Uterus (tissue), 2 donors: ENCODE measurements around the gene UBR1.

Experiments used
- POLR2A ChIP-seq, 2 donors: fragments of 450-650 bp; IDR thresholded peaks; one replicate each; pipeline ENCODE4 v1.6.1; 2016; ENCODE audit warnings: antibody characterized with exemption in 2 of 2, mild to moderate bottlenecking in 1 of 2, moderate library complexity in 1 of 2
- TF ChIP-seq, protein P1 (sequence below), 4 experiments: fragments of 200-600 bp in 2 of 4; fragments of 450-650 bp in 2 of 4; sonication (generic) in 2 of 4; IDR thresholded peaks; one replicate each; pipeline ENCODE4 v1.5.1; 2016 to 2019; ENCODE audit warnings: antibody characterized with exemption in 4 of 4, mild to moderate bottlenecking in 2 of 4, moderate library complexity in 1 of 4

- TF ChIP-seq, protein P1, sequence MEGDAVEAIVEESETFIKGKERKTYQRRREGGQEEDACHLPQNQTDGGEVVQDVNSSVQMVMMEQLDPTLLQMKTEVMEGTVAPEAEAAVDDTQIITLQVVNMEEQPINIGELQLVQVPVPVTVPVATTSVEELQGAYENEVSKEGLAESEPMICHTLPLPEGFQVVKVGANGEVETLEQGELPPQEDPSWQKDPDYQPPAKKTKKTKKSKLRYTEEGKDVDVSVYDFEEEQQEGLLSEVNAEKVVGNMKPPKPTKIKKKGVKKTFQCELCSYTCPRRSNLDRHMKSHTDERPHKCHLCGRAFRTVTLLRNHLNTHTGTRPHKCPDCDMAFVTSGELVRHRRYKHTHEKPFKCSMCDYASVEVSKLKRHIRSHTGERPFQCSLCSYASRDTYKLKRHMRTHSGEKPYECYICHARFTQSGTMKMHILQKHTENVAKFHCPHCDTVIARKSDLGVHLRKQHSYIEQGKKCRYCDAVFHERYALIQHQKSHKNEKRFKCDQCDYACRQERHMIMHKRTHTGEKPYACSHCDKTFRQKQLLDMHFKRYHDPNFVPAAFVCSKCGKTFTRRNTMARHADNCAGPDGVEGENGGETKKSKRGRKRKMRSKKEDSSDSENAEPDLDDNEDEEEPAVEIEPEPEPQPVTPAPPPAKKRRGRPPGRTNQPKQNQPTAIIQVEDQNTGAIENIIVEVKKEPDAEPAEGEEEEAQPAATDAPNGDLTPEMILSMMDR (IDR thresholded peaks at IDR 0.05) = no peak
- no peak for TF ChIP-seq POLR2A (IDR thresholded peaks at IDR 0.05)
Observed at GRCh38 chr15:43067717-43068461, 37.9 kb downstream of the UBR1 start.
